HS-5 (cell line): ENCODE data around the gene MBD3.
A peak's percentile ranks its signal among the peaks of the same experiment; 100 is the strongest.
"Not testable (repeated sequence)": the region's sequence is repeated elsewhere in the genome, so short reads cannot be mapped to it uniquely, and the experiment has no call there.

Source experiments
- DNase-seq: peaks from one replicate; pipeline ENCODE4 v3.0.0-alpha.2; 2012; ENCODE audit warnings: low read depth

MBD3 gene, protein sequence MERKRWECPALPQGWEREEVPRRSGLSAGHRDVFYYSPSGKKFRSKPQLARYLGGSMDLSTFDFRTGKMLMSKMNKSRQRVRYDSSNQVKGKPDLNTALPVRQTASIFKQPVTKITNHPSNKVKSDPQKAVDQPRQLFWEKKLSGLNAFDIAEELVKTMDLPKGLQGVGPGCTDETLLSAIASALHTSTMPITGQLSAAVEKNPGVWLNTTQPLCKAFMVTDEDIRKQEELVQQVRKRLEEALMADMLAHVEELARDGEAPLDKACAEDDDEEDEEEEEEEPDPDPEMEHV

DNA sequence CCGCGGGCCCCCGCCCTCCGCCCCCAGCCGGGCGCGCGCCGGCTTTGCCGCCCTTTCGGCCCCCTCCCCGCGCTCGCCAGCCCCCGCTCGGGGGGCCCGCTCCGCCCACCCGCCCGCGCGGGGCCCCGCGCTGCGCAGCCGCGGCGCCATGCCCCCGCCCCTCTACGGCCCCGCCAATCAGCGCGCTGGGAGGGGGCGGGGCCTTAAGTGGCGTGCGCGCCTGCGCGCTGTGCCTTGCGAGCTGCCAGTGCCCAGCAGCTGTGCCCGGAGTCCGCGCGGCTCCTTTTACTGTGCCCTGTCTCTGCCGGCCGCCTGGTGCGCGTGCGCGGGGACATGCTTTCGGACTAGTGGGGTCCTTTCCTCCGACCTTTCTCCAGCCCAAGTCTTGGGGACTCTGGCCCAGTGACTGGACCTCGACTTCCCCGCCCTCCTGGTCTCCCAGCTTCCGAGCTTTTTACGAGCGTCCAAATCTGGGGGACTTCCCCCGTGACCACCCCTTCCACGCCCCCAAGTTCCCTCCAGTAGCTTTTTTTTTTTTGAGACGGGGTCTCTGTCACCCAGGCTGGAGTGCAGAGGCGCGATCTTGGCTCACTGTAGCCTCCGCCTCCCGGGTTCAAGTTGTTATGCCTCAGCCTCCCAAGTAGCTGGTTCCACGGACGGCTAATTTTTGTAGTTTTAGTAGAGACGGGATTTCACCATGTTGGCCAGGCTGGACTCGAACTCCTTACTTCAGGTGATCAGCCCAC is at the start of gene MBD3:
MBD3 (minus strand) TSS at position 111 of the 746 bp plus-strand sequence. CDS start 234 bp downstream, outside the sequence.
- DNase-seq: peak; percentile 32

DNA sequence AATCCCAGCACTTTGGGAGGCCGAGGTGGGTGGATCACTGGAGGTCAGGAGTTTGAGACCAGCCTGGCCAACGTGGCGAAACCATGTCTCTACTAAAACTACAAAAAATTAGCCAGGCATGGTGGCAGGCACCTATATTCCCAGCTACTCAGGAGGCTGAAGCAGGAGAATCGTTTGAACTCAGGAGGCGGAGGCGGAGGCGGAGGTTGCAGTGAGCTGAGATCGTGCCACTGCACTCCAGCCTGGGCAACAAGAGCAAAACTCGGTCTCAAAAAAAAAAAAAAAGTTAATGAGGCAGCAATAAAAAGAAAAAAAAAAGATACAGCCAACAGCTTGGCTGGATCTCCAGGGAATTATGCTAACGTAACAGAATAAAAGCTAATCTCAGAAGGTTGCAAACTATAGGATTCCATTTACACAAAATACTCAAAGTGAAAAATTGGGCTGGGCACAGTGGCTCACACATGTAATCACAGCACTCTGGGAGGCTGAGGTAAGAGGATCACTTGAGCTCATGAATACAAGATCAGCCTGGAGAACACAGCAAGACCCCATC is 48.3 kb upstream of the MBD3 start:
- not testable (repeated sequence) for DNase-seq

DNA sequence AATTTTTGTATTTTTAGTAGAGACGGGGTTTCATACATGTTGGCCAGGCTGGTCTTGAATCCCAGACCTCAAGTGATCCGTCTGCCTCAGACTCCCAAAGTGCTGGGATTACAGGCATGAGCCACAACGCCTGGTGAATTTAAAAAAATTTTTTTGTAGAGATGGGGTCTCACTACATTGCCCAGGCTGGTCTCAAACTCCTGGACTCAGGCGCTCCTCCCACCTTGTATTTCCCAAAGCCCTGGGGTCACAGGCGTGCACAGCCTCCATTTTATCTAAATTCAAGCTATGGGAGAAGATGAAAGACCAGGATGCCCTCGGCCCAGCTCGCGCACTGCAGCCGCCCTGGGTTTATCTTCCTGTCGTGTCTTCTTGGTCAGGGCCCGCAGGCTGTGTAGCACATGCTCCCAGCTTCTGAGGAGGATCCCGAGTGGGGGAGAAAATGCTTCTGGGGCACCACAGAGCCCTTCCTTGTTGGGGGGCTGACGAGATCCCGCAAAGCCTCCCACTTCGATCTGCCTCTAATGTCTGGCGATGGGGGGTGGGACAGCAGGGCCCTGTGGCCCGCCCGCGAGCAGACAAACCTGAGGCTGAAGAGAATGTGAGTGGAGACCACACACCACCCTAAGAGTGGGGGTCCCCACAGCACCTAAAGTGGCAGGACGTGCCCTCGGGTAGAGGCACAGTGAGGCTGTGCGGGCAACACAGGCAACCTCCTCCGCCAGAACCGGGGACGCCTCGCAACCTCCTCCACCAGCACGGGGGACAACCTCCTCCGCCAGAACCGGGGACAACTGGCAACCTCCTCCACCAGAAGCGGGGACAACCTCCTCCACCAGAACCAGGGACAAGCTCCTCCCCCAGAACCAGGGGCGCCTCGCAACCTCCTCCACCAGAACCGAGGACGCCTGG is 43.9 kb upstream of the MBD3 start:
- no peak for DNase-seq

DNA sequence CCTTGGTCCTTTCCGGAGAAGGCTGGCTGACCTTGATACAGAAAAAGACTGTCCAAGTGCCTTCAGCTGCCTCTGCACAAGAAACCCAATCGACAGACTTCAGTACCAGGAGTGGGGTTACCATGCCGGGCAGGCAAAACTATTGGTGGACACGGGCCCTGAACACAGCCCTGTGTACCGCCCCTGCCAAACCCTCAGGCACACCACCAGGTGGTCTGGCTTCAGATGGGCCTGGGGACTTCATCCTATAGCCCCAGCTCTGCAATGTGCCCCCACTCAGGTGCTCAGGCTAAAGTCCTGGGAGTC is 42.2 kb upstream of the MBD3 start:
- no peak for DNase-seq

DNA sequence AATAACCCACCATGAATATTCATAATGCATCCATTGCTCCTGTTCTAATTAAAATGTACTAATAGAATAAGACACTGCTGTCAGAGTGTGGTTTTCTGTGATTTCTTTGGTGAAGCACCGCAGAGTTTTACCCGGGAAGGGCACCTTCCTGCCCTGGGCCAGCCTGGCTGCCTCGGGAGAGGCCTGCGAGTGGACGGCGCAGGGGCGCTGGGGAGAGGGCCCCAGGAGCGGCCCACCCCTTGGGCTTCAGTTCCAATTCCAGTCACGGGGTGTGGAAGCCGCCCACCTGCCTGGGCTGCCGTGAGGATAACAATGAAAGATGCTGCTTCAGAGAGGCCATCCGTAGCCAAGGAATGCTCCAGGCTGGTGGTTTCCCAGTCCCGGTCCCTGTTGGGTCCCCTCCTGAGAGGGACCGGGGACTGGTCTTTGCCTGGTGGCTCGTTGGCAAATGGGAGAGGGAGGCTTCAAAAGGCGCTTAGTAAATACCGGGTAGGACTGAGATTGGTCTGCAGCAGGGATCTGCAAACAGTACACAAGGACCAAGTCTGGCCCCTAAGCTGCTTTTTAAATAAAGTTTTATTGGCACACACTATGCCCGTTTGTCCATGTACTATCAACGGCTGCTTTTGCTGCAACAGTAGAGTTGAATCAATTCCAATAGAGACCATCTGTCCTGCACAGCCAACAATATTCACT is 41.7 kb upstream of the MBD3 start:
- no peak for DNase-seq

DNA sequence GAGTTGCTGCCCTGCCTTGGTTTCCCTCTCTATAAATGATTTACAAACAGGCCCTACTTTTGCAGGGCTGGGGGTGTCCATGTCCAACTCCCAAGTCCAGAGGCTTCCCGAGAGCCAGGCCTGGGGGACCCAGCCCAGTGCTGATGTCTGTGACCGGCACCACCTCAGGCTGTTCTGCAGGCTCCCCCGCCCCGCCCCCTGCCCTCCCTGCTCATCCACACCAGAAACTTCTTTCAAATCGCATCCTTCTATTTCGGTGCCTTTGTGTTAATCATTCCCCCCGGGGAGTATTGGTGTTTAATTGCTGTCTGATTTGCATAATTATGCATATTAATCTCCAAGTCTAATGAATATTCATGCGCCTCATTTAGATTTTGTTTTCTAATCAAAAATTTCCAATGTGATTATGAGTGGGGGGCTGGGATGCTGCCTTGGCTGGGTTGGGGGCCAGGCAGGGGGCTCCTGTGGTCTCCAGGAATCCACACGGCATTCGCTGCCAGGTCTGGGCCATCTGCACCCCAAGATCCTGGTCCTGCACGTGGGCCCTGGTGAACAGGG is 40.7 kb upstream of the MBD3 start:
- no peak for DNase-seq

DNA sequence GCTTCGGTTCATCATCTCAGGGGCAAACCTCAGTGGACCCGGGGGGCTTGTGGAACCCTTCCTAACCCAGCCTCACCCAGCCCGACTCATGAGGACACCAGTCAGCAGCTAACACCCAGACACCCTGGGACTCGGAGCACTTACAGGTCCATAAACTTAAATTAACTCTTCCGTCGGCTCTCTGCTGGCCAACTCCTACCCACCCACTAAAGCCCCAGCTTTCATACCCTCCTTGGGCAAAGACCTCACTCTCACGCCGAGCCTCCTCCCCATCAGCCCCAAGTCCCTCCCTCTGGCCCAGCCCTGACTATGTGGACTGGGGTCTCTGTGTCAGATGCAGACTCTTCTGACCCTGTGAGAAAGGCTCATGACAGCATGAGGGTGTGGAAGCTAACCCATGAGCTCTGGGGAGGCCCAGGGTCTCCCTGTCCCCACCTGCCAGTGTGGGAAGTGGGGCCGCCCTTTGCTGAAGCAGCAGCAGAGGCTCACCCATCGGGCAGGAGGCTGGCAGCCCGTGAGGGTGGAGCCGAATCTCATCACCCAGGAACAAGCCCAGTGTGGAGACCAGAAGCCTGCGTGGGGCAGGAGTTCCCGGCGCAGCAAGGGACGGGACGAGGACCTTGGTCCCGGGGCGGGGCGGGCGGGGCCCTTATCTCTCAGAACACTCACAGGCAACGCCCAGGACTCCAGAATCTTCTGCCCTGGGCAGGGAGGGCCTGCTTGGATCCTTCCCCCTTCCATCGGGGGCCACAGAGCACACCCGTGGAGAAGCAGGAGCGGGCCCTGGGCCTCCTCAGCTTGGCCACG is 40.0 kb upstream of the MBD3 start:
- no peak for DNase-seq

DNA sequence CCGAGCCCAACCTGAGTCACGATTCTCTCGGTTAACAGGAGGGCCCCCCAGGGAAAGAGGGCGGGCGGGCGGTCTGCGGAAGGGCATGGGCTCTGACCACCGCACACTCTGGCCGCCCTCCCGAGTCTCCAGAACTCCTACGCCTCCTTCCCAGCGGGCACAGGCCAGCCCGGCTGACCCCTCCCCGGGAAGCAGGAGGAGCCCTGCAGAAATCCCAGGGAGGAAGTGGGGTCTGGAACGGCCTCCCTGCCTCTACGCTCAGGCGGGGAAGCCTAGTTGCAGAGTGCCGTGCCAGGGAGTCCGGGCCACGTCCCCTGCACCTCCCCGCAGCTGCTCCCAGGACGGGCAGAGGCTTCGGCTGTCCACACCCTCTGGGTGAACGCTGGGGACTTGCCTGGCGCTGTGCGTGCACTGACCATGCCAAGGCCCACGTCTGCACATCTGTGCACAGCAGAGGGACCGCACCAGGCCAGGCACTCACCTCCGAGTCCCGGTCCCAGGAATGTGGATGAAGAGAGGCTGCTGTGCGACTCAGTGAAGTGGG is 39.0 kb upstream of the MBD3 start:
- DNase-seq: no peak

DNA sequence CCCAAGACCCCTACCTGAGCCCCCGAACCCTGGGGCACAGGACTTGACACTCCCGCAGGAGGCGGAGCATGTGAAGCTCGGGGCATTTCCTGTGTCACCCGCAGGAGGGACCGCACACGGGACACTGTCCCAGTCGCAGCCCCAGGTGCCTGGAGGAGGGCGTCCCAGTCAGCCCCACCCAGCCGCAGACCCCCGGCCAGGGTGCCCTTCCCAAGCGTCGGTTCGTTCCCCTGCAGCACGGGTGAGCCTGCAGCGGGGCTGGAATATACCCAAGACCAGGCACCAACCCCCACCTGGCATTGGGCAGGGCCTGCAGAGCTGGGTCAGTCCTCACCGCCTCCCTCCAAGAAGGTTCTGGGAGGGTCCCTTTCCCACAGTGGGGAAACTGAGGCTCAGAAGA is 38.1 kb upstream of the MBD3 start:
- no peak for DNase-seq

DNA sequence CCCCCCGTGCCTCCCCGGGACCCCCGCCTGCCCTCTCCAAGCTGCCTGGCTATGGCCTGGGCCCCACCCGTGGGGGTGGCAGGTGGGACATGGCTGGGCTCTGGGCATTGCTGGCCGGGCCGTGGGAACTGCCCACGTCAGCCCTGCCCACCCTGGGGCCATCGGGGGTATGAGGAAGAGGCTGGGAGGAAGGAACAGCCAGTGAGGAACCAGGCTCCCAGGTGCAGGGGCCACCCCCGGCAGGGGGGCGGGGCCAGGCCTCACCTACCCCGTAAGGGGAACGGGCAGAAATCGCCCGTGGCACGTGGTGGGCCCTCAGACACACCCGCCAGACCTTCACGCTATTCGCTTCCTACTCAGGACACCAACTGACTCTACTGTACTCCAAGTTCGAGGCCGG is 37.3 kb upstream of the MBD3 start:
- no peak for DNase-seq

DNA sequence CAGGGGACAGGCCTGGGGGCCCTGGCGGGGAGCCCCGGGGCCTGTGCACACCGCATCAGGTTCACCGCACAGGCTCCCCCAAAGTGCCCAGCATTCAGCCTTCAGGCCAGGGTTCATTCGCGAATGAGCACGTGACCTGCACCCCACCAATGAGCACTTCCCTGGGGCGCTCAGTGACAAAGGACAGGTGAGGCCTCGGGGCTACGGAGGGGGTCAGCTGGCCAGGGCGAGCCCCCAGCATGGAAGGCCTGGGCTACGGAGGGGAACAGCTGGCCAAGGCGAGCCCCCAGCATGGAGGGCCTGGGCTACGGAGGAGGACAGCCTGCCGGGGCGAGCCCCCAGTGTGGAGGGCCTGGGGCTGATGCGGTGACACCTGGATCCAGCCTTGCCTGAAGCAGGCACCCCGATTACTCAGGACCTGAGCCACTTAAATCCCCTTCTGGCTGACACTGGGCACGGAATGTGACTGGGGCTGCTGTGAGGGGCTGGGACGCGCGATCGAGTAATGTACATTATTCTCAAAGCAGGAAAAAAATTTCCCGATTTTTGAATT is 36.7 kb upstream of the MBD3 start:
- no peak for DNase-seq

DNA sequence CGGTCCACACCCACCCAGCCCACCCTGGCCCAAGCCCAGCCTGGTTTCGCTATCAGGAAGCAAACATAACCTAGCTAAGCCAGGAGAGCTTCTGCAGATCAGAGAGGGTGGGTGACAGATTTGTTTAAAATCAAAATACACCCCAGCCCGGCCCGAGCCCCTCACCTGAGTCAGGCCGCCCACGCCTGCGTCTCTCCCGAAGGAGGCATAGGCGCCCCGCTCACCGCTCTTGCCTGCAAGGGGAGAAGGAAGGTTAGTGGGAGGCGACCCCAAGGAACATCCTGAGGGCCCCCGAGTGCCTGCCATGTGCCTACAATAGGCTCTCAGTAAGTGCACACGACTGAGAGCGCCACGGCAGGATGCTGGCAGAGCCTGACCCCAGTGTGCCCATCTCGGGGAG is 34.5 kb upstream of the MBD3 start:
- no peak for DNase-seq

DNA sequence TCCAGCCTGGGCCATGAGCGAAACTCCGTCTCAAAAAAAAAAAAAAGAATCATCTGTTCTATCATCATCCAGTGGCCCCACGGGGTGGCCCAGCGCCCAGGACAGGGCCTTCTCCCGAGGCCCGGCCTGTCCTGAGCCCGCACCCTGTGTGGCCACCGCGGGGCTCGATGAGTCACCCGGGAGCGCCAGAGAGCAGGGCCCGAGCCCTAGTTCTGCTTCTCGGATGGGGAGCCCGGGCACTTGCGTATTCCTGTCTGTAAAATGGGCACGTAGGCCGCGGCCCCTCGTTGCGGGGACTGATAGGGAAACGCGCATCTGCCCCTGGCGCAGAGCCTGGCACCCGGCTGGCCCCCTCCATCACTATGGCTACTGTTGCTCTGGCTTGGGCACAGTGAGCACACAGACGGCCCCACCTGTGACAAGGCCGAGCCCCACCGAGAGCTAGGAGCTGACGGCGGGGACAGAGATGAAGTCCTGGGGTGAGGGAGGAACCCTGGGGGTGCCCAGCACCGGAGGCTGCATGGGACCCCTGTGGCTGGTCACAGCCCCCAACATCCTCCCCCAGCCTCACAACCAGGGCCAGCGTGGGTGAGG is 33.8 kb upstream of the MBD3 start:
- DNase-seq: no peak

DNA sequence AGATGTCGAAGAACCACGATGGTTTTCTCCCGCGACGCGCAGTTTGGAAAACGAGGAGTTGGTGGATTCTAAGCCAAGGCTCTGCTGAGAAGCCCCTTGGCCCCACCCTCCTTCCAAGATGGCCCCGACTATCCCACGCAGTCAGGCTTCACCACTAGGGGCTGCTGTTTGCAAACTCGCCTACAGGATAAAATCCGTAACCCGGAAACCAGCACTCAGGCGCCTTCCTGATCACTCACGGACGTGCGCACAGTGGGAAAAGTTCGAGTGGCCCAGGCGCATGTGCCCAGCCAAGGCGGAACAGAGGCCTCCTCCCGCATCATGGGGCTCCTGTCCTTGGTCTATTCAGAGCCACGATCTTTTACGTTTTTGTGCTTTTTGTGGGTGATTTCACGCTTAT is 31.8 kb upstream of the MBD3 start:
- no peak for DNase-seq

DNA sequence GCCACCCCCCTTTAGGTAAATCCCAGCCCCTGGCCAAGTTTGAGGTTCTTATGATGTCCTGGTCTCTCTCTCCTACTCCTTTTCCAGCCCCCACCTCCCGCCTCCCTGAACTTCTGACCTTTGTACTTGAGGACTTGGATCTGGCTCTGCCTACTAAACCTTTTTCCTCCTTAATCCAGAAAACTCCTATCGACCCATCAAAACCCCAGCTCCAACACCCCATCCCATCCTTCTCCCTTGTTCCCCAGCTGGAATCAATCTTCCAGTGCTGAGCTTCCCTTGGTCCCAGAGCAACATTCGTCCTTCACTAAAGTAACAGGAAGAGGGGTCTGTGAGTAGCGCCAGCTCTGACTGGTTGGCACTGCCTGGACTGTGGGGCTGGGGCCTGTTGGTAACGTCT is 29.9 kb upstream of the MBD3 start:
- DNase-seq: no peak

DNA sequence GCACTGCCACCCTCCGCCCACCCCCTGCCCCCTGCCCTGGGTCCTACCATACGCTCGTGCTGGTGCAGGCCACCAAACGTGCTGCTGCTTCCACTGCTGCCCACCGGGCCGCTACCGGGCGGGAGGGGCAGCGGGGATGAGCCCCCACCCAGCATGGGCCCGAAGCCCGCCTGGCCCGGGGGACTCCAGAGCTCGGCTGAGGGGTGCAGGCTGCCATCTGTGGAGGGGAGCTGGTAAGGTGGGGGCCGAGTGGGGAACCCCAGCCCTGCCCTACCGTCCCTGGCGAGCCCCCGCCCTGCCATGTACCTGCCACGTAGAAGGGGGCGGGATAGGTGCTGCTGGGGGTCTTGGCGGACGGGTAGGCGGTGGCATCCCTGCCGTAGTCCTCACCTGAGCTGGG is 29.3 kb upstream of the MBD3 start:
- no peak for DNase-seq

DNA sequence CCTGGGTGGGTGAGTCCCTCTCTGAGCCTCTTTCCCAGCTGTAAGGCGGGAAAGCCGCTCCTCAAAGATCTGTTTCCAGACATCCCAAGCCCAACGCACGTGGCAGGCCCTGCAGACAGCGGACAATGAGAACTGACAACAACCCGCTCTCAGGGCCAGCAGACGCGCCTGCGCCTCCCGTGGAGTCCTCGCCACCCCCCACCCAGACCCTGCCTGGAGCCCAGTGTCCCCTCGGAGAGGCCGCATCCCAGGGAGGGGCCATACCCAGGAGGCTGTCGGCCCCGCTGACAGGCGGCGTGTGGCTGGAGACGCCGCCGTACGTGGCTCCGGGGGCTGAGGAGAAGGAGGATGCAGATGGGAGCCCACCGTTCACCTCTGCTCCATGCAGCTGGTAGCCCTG is 28.9 kb upstream of the MBD3 start:
- no peak for DNase-seq

DNA sequence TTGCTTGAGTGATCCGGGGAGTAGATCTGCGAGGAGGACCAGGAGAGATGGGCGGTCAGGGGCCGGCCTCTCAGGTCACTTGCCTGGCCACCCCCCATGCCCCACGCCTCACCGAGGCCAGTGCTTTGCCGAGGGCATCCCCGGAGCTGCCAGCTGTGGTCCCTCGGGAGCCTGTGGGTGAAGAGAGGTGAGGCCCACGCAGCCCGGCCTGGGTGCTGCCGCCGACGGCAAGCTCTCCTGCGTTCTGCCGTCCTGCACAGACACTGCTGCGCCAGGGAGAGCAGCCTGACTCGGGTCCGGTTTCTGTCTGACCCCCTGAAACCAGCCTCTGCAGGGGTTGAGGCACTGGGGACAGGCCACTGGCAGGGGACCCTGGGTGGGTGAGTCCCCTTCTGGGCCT is 28.4 kb upstream of the MBD3 start:
- DNase-seq: no peak

DNA sequence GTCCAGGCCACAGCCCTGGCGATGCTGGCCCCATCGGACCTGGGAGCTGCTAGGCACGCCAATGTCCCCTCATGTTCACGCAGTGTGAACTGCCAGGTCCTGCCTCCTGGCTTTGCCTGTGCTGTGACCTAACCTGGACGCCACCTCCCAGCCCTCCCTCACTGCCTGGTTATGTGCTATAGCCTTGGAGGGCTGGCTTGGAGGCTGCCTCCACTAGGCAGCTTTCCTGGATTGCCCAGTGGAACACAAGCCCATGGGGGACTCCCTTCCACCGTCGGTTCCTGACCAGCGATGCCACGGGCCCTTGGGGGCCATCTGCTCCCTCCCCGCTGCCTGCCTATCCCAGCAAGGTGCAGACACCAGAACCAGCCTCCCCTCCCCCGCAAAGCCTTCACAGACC is 27.8 kb upstream of the MBD3 start:
- no peak for DNase-seq

DNA sequence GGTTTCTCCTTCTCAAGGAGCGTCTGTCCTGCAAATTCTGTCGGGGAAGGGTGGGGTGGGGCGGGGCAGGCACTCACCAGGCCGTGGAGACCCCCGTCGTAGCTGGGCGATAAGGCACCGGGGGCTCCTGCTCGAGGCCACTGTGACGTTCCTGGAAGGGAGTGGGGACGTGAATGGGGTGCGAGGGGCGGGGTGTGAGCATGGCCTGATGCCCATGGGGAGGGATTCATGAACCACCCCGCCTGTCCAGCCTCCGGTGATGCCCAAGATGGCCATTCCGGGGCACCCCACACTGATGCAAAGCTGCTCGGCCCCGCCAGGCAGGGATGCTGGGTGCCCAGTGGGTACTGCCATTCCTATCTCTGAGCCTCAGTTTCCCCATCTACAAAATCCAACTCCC is 27.0 kb upstream of the MBD3 start:
- no peak for DNase-seq
